HG02840 (cell line): ENCODE measurements around the gene NDUFC2.
"Not testable (repeated sequence)": the region's sequence is repeated elsewhere in the genome, so short reads cannot be mapped to it uniquely, and the experiment has no call there.

ENCODE experiments used
- ATAC-seq: cut with Tn5 transposase; IDR thresholded peaks from one replicate; pipeline ENCODE4 v1.9.1; 2021; ENCODE audit warnings: mild to moderate bottlenecking, moderate library complexity, moderate number of reproducible peaks; ENCODE audit not compliant: unreplicated experiment, low FRiP score

NDUFC2 gene

GRCh38 chr11:78080818-78081495 is 1.3 kb upstream of the NDUFC2 start:
- ATAC-seq: no peak

- no peak for ATAC-seq
These were observed 589 bp upstream of the NDUFC2 start for GRCh38 chr11:78080084-78080817.

GRCh38 chr11:78078218-78079167 is 1.2 kb downstream of the NDUFC2 start:
- ATAC-seq: no peak

- ATAC-seq: not testable (repeated sequence)
These were observed 2.1 kb downstream of the NDUFC2 start for GRCh38 chr11:78077592-78077991.

GRCh38 chr11:78076733-78077403 is 2.8 kb downstream of the NDUFC2 start:
- ATAC-seq: no peak

GRCh38 chr11:78074756-78075155 is 4.9 kb downstream of the NDUFC2 start:
- ATAC-seq: no peak

- ATAC-seq: no peak
These were observed 7.2 kb downstream of the NDUFC2 start for GRCh38 chr11:78072455-78072854.

- ATAC-seq: no peak
These were observed 7.9 kb downstream of the NDUFC2 start for GRCh38 chr11:78071717-78072116.

GRCh38 chr11:78070621-78071020 is 9.0 kb downstream of the NDUFC2 start:
- ATAC-seq: no peak

- ATAC-seq: no peak
These were observed 10.2 kb downstream of the NDUFC2 start for GRCh38 chr11:78069465-78069864.

- ATAC-seq: no peak
These were observed 12.0 kb downstream of the NDUFC2 start for GRCh38 chr11:78067704-78068103.

- ATAC-seq: no peak
These were observed 13.2 kb downstream of the NDUFC2 start for GRCh38 chr11:78066471-78066870.

- ATAC-seq: no peak
These were observed 14.5 kb downstream of the NDUFC2 start for GRCh38 chr11:78065203-78065602.

- ATAC-seq: no peak
These were observed 16.1 kb downstream of the NDUFC2 start, which contains the start of gene THRSP for GRCh38 chr11:78063440-78064181. TSS of gene THRSP (plus strand) at chr11:78063861. CDS start at chr11:78063882, 21 bp downstream.

- no peak for ATAC-seq
These were observed 17.0 kb downstream of the NDUFC2 start for GRCh38 chr11:78062671-78063070.

- no peak for ATAC-seq
These were observed 17.7 kb downstream of the NDUFC2 start for GRCh38 chr11:78061921-78062311.

GRCh38 chr11:78061088-78061920 is 18.4 kb downstream of the NDUFC2 start:
- ATAC-seq: no peak

- ATAC-seq: no peak
These were observed 19.1 kb downstream of the NDUFC2 start for GRCh38 chr11:78060533-78060932.
